HG03558 (cell line): ENCODE measurements around the gene STXBP4.
"Not testable (repeated sequence)": the region's sequence is repeated elsewhere in the genome, so short reads cannot be mapped to it uniquely, and the experiment has no call there.

ENCODE experiments used
- ATAC-seq: cut with Tn5 transposase; IDR thresholded peaks from one replicate; pipeline ENCODE4 v1.9.1; 2021; ENCODE audit warnings: moderate number of reproducible peaks; ENCODE audit not compliant: unreplicated experiment; ENCODE audit errors: extremely low read depth

STXBP4 gene

GRCh38 chr17:55038291-55038690, 69.7 kb downstream of the STXBP4 start:
- no peak for ATAC-seq

GRCh38 chr17:55040611-55041010, 72.0 kb downstream of the STXBP4 start:
- ATAC-seq = no peak

- ATAC-seq = no peak
Measured at GRCh38 chr17:55053855-55054254, 85.3 kb downstream of the STXBP4 start.

- no peak for ATAC-seq
Measured at GRCh38 chr17:55054429-55054828, 85.9 kb downstream of the STXBP4 start.

GRCh38 chr17:55056526-55056925, 88.0 kb downstream of the STXBP4 start:
- ATAC-seq = no peak

- ATAC-seq = no peak
Measured at GRCh38 chr17:55057184-55057583, 88.6 kb downstream of the STXBP4 start.

GRCh38 chr17:55059724-55060123, 91.2 kb downstream of the STXBP4 start:
- no peak for ATAC-seq

GRCh38 chr17:55062921-55063320, 94.4 kb downstream of the STXBP4 start:
- ATAC-seq = no peak

GRCh38 chr17:55063885-55064874, 95.6 kb downstream of the STXBP4 start:
- ATAC-seq = no peak

- no peak for ATAC-seq
Measured at GRCh38 chr17:55067697-55068439, 99.3 kb downstream of the STXBP4 start.

- no peak for ATAC-seq
Measured at GRCh38 chr17:55068862-55069811, 100.6 kb downstream of the STXBP4 start.

GRCh38 chr17:55069983-55070529, 101.5 kb downstream of the STXBP4 start:
- no peak for ATAC-seq

- ATAC-seq = no peak
Measured at GRCh38 chr17:55072898-55073297, 104.3 kb downstream of the STXBP4 start.

- not testable (repeated sequence) for ATAC-seq
Measured at GRCh38 chr17:55073467-55073866, 104.9 kb downstream of the STXBP4 start.

- no peak for ATAC-seq
Measured at GRCh38 chr17:55081559-55081958, 113.0 kb downstream of the STXBP4 start.

GRCh38 chr17:55086635-55087058, 118.1 kb downstream of the STXBP4 start:
- no peak for ATAC-seq

GRCh38 chr17:55089256-55089655, 120.7 kb downstream of the STXBP4 start:
- no peak for ATAC-seq

GRCh38 chr17:55090079-55090492, 121.5 kb downstream of the STXBP4 start:
- peak; percentile 94 for ATAC-seq

- ATAC-seq = no peak
Measured at GRCh38 chr17:55093353-55093752, 124.8 kb downstream of the STXBP4 start.

GRCh38 chr17:55098765-55099164, 130.2 kb downstream of the STXBP4 start:
- ATAC-seq = no peak
